H1 (cell line): ENCODE results near the gene PKD1L1. TPM values are rescaled to one million over a fixed set of nuclear protein-coding genes. Genes with fewer than 3 reads are reported as not detected.

ENCODE experiments used
- polyA plus RNA-seq, 7 experiments: library from polyadenylated mRNA; depleted of rRNA in 3 of 7; stranded (reverse) in 5 of 7; unstranded in 2 of 7; fragments of >200 nt in 5 of 7; fragments of 200-250 nt in 2 of 7; gene quantifications; 1 replicate in 5 of 7; 2 replicates in 1 of 7; 4 replicates in 1 of 7; pipeline versions ENCODE4 v1.2.1 to v1.2.3, GENCODE V29; 2011 to 2013; ENCODE audit warnings: missing spikeins in 2 of 7, mixed read lengths in 2 of 7
- total RNA-seq: library from RNA; stranded (reverse); fragmentation: NEBNext Ultra II Directional; extraction: Animal tissue kit (Norgen Biotek cat#: 25700); gene quantifications from 2 replicates; pipeline ENCODE4 v1.2.1, GENCODE V29; 2021
- TF ChIP-seq, protein P1 (sequence below): fragments of 300-600 bp; sonication (generic); IDR thresholded peaks from 2 replicates; pipeline ENCODE4 v1.7.1; 2012; ENCODE audit warnings: low read length, moderate library complexity, mild to moderate bottlenecking, inconsistent platforms; ENCODE audit not compliant: insufficient replicate concordance

Gene PKD1L1
- total and polyA plus RNA-seq, 2 of the 8 experiments (the other 6 are each of a cell fraction or from before 2014, with no cell fraction given), result 0.22 to 0.35 TPM

GRCh38 chr7:47759056-47759706 lies 189.1 kb downstream of the PKD1L1 start (continued):
- TF ChIP-seq, protein P1, sequence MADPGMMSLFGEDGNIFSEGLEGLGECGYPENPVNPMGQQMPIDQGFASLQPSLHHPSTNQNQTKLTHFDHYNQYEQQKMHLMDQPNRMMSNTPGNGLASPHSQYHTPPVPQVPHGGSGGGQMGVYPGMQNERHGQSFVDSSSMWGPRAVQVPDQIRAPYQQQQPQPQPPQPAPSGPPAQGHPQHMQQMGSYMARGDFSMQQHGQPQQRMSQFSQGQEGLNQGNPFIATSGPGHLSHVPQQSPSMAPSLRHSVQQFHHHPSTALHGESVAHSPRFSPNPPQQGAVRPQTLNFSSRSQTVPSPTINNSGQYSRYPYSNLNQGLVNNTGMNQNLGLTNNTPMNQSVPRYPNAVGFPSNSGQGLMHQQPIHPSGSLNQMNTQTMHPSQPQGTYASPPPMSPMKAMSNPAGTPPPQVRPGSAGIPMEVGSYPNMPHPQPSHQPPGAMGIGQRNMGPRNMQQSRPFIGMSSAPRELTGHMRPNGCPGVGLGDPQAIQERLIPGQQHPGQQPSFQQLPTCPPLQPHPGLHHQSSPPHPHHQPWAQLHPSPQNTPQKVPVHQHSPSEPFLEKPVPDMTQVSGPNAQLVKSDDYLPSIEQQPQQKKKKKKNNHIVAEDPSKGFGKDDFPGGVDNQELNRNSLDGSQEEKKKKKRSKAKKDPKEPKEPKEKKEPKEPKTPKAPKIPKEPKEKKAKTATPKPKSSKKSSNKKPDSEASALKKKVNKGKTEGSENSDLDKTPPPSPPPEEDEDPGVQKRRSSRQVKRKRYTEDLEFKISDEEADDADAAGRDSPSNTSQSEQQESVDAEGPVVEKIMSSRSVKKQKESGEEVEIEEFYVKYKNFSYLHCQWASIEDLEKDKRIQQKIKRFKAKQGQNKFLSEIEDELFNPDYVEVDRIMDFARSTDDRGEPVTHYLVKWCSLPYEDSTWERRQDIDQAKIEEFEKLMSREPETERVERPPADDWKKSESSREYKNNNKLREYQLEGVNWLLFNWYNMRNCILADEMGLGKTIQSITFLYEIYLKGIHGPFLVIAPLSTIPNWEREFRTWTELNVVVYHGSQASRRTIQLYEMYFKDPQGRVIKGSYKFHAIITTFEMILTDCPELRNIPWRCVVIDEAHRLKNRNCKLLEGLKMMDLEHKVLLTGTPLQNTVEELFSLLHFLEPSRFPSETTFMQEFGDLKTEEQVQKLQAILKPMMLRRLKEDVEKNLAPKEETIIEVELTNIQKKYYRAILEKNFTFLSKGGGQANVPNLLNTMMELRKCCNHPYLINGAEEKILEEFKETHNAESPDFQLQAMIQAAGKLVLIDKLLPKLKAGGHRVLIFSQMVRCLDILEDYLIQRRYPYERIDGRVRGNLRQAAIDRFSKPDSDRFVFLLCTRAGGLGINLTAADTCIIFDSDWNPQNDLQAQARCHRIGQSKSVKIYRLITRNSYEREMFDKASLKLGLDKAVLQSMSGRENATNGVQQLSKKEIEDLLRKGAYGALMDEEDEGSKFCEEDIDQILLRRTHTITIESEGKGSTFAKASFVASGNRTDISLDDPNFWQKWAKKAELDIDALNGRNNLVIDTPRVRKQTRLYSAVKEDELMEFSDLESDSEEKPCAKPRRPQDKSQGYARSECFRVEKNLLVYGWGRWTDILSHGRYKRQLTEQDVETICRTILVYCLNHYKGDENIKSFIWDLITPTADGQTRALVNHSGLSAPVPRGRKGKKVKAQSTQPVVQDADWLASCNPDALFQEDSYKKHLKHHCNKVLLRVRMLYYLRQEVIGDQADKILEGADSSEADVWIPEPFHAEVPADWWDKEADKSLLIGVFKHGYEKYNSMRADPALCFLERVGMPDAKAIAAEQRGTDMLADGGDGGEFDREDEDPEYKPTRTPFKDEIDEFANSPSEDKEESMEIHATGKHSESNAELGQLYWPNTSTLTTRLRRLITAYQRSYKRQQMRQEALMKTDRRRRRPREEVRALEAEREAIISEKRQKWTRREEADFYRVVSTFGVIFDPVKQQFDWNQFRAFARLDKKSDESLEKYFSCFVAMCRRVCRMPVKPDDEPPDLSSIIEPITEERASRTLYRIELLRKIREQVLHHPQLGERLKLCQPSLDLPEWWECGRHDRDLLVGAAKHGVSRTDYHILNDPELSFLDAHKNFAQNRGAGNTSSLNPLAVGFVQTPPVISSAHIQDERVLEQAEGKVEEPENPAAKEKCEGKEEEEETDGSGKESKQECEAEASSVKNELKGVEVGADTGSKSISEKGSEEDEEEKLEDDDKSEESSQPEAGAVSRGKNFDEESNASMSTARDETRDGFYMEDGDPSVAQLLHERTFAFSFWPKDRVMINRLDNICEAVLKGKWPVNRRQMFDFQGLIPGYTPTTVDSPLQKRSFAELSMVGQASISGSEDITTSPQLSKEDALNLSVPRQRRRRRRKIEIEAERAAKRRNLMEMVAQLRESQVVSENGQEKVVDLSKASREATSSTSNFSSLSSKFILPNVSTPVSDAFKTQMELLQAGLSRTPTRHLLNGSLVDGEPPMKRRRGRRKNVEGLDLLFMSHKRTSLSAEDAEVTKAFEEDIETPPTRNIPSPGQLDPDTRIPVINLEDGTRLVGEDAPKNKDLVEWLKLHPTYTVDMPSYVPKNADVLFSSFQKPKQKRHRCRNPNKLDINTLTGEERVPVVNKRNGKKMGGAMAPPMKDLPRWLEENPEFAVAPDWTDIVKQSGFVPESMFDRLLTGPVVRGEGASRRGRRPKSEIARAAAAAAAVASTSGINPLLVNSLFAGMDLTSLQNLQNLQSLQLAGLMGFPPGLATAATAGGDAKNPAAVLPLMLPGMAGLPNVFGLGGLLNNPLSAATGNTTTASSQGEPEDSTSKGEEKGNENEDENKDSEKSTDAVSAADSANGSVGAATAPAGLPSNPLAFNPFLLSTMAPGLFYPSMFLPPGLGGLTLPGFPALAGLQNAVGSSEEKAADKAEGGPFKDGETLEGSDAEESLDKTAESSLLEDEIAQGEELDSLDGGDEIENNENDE, result no peak
